Fibroblast of skin of back (primary cell): ENCODE measurements around the gene CHMP1A.
"Not testable (repeated sequence)": the region's sequence is repeated elsewhere in the genome, so short reads cannot be mapped to it uniquely, and the experiment has no call there.

ENCODE experiments used
- DNase-seq: peaks from one replicate; pipeline ENCODE4 v3.0.0-alpha.2; 2013

Gene CHMP1A

GRCh38 chr16:89691986-89692569 is 34.6 kb upstream of the CHMP1A start:
- DNase-seq = no peak

DNA sequence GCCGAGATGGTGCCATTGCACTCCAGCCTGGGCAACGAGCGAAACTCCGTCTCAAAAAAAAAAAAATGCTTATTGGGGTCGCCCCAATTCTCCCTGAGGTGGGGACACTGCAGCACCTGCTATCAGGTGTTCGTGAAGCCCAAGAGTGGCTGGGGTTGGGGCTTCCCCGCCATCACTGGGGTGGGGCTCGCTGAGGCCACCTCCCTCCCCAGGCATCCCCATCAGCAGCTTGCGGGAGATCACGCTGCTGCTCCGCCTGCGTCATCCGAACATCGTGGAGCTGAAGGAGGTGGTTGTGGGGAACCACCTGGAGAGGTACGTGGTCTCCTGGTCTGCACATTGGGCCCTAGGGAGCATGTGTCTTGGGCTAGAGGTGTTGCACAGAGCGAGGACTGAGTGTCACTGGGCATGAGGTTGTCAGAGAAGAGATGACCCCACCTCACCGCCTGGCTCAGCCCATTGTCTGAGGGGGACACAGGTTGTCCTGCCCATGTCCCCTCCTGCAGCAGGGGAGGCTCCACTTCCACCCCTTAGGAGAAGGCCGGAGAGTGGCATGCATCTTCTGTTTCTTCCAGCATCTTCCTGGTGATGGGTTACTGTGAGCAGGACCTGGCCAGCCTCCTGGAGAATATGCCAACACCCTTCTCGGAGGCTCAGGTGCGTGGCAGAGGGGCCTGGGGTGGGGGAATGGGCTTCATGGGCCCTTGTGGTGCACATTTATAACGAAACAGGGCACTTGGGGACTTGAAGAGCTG is 33.9 kb upstream of the CHMP1A start:
- DNase-seq = no peak

GRCh38 chr16:89690392-89690901 is 32.9 kb upstream of the CHMP1A start:
- no peak for DNase-seq

- DNase-seq = not testable (repeated sequence)
Measured at GRCh38 chr16:89689621-89690020, 32.1 kb upstream of the CHMP1A start.

DNA sequence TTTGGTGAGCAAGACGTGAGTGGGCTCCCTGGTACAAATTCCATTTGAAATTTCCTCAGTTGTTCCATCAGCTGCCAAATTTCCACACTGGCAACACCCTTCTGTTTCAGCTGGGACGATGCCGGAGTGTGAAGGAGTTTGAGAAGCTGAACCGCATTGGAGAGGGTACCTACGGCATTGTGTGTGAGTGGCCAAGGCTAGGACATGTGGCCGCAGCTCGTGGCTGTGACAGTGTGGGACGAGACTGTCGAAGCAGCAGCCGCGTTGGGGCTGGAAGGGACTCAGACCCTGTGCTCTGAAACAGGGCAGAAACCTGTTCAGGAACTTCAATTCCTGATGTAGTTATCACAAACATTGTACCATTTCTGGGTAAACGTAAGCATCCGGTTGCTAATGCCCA is 31.6 kb upstream of the CHMP1A start:
- no peak for DNase-seq

GRCh38 chr16:89688395-89688794 is 30.9 kb upstream of the CHMP1A start:
- no peak for DNase-seq

DNA sequence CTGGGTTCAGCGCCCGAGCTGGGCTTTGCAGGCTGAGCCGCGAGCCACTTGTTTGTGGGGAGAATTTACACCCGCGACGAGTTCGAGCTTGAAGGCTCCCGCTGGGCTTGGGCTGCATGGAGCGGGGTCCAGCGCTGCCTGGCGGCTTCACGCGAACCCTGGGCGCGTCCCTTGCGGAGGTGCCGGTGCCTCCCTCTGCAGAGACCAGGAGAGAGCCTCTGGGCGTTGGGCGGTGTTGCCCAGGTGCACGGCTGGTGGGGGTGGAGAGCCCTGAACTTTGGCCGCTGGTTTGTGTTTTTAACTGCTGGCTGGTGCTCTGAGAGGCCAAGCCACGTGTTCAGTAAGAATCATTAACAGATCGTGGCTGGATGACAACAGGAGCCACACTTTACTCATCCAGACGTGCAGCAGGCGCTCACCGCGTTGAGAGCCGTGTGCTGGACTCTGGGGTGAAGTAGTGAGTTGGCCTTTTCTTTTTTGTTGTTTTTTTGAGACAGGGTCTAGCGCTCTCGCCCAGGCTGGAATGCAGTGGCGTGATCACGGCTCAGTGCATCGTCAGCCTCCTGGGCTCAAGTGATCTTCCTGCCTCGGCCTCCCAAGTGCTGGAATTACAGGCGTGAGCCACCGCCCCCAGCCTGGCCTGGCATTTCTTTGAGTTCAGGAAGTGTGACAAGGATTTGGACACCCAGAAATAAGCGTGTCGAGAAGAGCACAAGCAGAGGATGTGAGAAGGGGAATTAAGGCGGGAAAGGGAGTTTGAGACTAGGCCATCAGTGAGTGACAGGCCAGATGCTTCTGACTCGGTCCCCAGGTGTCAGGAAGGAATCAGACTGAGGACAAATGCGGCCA is 29.8 kb upstream of the CHMP1A start:
- DNase-seq = peak; percentile 66

GRCh38 chr16:89686520-89687091 is 29.1 kb upstream of the CHMP1A start, which contains the start of gene CDK10:
TSS of gene CDK10 (plus strand) at chr16:89686689. CDS start at chr16:89686711, 22 bp downstream.
- DNase-seq = peak; percentile 86

DNA sequence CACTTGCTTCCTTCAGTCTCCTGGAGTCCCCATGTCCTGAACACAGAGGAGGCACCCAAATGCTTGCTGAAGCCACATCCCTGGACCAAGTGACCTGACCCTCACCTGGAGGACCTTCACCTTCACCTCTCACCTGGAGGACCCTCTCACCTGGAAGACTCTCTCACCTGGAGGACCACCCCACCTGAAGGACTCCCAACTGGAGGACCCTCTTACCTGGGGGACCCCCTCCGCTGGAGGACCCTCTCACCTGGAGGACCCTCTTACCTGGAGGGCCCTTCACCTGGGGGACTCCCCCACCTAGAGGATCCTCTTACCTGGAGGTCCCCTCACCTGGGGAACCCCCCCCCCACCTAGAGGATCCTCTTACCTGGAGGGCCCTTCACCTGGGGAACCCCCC is 28.4 kb upstream of the CHMP1A start:
- DNase-seq = no peak

DNA sequence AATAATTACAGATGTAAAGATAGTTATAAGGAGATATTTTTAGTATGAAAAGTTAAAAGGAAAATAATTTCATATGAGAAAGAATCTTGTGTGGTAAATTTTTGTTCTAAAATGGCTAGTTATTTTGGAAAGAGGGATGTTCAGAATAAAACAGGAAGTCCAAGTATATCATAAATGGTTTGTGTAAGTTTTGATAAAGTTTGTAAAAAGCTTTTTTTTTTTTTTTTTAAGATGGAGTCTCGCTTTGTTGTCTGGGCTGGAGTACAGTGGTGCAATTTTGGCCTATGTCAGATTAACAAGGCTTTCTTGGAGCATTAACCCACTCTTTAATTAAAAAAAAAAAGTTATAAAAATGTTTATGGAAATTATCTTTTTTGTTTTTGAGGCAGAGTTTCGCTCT is 20.8 kb upstream of the CHMP1A start:
- DNase-seq = no peak

GRCh38 chr16:89672177-89672941 is 14.9 kb upstream of the CHMP1A start:
- no peak for DNase-seq

GRCh38 chr16:89671565-89671964 is 14.1 kb upstream of the CHMP1A start:
- not testable (repeated sequence) for DNase-seq

DNA sequence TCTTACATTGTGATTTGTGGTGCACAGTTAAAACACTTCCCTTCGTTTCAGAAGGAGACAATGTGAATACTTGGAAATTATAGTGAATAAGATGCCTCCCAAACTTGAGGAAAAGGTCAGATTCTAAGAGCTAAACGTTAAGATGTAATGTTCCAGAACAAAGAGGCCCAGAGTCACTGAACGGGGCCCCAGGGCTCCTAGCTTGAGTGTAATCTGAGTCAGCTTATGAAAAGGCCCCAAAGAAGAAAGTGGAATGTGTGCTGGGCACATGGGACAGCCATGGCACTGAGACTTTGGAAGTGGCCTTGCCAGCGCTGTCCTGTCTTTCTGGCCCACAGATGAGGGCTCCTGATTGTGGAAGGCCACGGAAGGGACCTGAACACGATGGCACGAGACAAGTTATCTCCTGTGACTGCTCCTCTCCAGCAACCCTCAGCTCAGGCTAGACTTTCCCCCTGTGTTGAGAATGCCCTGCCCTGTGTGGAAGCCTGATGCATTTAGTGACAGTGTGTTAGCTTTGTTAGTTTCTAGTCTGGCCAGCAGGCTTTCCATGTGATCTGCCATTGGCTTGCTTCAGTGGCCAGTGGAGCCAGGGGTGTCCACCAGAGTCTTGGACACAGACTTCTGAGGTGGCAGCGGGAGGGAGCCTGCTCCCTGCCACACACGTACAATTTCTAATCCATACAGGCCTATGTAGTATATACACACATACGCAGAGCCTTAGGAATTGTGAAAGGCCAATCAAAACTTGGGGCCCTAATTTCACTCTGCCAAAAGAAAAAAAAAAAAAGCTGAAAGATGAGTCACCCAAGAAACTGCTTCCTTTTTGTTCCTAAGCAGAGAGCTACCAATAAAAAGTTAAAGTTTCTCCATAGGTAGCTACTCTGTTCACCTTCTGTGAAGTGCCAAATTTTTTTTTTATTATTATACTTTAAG is 13.3 kb upstream of the CHMP1A start:
- DNase-seq = no peak

GRCh38 chr16:89669755-89670154 is 12.2 kb upstream of the CHMP1A start:
- DNase-seq = no peak

GRCh38 chr16:89668790-89669158 is 11.3 kb upstream of the CHMP1A start:
- no peak for DNase-seq

GRCh38 chr16:89667633-89668032 is 10.1 kb upstream of the CHMP1A start:
- no peak for DNase-seq

DNA sequence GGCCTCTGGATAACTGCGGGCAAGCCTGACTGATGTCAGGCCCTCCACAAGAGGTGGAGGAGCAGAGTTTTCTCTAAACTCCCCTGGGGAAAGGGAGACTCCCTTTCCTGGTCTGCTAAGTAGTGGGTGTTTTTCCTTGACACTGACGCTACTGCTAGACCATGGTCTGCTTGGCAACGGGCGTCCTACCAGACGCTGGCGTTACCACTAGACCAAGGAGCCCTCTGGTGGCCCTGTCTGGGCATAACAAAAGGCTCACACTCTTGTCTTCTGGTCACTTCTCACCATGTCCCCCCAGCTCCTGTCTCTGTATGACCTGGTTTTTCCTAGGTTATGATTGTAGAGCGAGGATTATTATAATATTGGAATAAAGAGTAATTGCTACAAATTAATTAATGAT is 9.5 kb upstream of the CHMP1A start:
- DNase-seq = peak; percentile 20

DNA sequence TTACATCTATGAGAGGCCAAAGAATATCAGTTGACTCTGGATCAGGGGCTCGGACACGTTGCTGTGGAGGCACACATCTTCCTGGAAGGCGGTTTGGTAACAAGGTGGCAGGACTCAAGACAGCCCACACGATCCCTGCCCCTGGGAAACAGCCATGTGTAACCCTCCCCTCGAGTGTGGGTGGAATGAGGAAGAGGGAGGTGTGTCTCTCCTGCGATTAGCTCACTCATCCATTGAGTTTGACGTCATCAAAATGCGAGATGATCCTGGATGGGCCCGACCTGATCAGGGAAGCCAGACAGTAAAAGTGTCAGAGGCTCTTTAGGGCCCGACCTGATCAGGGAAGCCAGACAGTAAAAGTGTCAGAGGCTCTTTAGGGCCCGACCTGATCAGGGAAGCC is 6.7 kb upstream of the CHMP1A start:
- DNase-seq = not testable (repeated sequence)

GRCh38 chr16:89661215-89661614 is 3.7 kb upstream of the CHMP1A start:
- DNase-seq = no peak

DNA sequence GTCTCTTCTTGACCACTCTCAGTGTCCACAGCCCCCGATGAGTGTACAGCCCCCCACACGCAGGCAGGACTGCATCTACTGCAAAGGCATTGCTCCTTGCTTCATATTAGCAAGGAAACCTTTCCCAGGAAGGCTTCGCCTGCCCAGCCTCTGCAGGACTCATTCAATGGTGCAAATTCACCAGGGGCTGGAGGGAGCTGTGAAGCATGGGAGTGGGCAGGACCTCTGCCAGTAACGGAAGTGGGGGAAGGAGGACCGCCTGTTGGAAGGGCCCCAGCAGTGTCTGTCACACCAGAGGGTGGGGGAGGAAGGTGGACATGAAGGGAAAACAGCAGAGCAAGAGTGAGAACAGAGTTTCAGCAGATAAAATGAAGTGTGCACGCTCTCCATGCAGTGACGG is 2.6 kb upstream of the CHMP1A start:
- no peak for DNase-seq
